CD4-positive, alpha-beta T cell treated with Interleukin-1 beta for 1 hour (primary cell): ENCODE measurements around the gene QPRT.
"Not testable (repeated sequence)": the region's sequence is repeated elsewhere in the genome, so short reads cannot be mapped to it uniquely, and the experiment has no call there.

Experiments used
- DNase-seq, 2 donors: peaks; one replicate each; pipeline ENCODE4 v3.0.0-alpha.2; 2020 to 2022

QPRT gene

GRCh38 chr16:29721167-29721879, 42.3 kb downstream of the QPRT start:
- DNase-seq = peak; percentile 57 to 69

GRCh38 chr16:29726845-29727377, 47.9 kb downstream of the QPRT start:
- no peak for DNase-seq

GRCh38 chr16:29727452-29727851, 48.5 kb downstream of the QPRT start:
- DNase-seq = no peak

GRCh38 chr16:29729116-29729521, 50.1 kb downstream of the QPRT start:
- no peak for DNase-seq

- DNase-seq = no peak
Observed at GRCh38 chr16:29730649-29731048, 51.7 kb downstream of the QPRT start.

- peak; percentile 35 to 39 for DNase-seq
Observed at GRCh38 chr16:29731768-29732601, 53.0 kb downstream of the QPRT start.

GRCh38 chr16:29734786-29735185, 55.8 kb downstream of the QPRT start:
- DNase-seq = no peak

GRCh38 chr16:29736112-29736511, 57.1 kb downstream of the QPRT start:
- DNase-seq = no peak

- DNase-seq = peak in 1 of 2 donors; percentile 35
Observed at GRCh38 chr16:29736764-29737163, 57.8 kb downstream of the QPRT start.

- no peak for DNase-seq
Observed at GRCh38 chr16:29737713-29738112, 58.7 kb downstream of the QPRT start.

- DNase-seq = peak; percentile 75 to 85
Observed at GRCh38 chr16:29738514-29738913, 59.5 kb downstream of the QPRT start.

GRCh38 chr16:29739927-29740629, 61.1 kb downstream of the QPRT start:
- DNase-seq = not testable (repeated sequence)

GRCh38 chr16:29740630-29741015, 61.6 kb downstream of the QPRT start:
- not testable (repeated sequence) for DNase-seq

- DNase-seq = no peak
Observed at GRCh38 chr16:29742683-29743275, 63.8 kb downstream of the QPRT start.

GRCh38 chr16:29743475-29743826, 64.5 kb downstream of the QPRT start:
- DNase-seq = no peak

- DNase-seq = peak; percentile 69 to 76
Observed at GRCh38 chr16:29743827-29744531, 65.0 kb downstream of the QPRT start.

GRCh38 chr16:29744541-29745101, 65.6 kb downstream of the QPRT start:
- DNase-seq = peak in 1 of 2 donors; percentile 26

- DNase-seq = peak; percentile 66 to 74
Observed at GRCh38 chr16:29745121-29745852, 66.3 kb downstream of the QPRT start.

GRCh38 chr16:29745853-29746345, 66.9 kb downstream of the QPRT start, which contains the start of gene C16orf54:
Gene C16orf54 (minus strand): TSS chr16:29745990. CDS start chr16:29744951, 1,039 bp downstream.
- DNase-seq = peak; percentile 97

GRCh38 chr16:29746518-29746917, 67.5 kb downstream of the QPRT start:
- peak in 1 of 2 donors; percentile 25 for DNase-seq
